HG02970 (cell line): ENCODE results near the gene UGT2A3.

Source experiments
- ATAC-seq: cut with Tn5 transposase; IDR thresholded peaks from one replicate; pipeline ENCODE4 v1.9.1; 2021; ENCODE audit warnings: mild to moderate bottlenecking, moderate library complexity, moderate number of reproducible peaks; ENCODE audit not compliant: unreplicated experiment, low FRiP score

UGT2A3 gene

DNA sequence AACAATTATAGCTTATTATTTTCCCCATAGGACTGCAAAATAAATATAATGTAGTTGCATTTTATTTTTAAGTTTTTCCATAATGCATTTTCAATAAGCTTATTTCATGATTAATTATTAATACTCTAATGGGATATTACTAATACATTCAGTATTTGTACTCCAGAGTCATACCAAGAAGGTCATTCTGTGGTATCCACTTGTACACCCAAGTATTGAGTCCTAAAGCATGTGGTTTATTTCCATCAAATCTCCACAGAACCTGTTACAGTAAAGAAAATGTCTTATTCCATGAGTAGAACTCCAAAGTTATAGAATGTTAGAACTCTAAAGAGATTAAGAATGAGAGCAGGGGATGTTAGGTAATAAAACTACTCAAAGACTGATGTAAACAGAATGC is 30.6 kb downstream of the UGT2A3 start:
- no peak for ATAC-seq

DNA sequence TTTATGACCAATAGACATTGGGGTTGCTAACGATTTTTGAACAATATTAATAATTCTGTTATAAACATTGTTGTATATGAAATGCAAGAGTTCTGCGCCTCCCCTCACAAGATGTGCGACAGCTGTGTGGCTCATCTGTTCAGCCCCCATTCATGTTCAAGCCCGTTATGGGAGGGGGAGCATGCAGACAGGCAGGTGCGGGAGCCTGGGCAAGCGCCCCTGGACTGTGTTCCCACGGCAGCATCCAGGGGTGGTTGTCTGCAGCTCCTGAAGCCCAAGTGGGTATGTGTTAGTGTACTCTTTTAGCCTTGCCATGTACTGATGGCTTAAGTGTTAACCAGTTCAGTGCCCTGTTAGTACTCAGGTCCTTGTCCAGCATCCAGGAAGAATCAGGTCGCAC is 34.6 kb downstream of the UGT2A3 start:
- ATAC-seq = no peak

DNA sequence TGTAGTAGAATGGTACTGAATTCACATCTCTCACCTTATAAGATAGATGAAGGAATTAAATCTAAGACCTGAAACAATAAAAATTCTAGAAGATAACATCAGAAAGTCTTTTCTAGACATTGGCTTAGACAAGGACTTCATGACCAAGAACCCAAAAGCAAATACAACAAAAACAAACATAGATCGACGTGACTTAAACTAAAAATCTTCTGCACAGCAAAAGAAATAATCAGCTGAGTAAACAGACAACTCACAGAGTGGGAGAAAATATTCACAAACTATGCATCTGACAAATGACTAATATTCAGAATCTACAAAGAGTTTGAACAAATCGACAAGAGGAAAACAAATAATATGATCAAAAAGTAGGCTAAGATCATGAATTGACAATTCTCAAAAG is 38.8 kb downstream of the UGT2A3 start:
- ATAC-seq = no peak

- no peak for ATAC-seq
Measured at GRCh38 chr4:68909385-68909784, 42.2 kb downstream of the UGT2A3 start.

GRCh38 chr4:68907788-68908700 is 43.6 kb downstream of the UGT2A3 start:
- no peak for ATAC-seq

GRCh38 chr4:68907245-68907644 is 44.4 kb downstream of the UGT2A3 start:
- ATAC-seq = no peak

DNA sequence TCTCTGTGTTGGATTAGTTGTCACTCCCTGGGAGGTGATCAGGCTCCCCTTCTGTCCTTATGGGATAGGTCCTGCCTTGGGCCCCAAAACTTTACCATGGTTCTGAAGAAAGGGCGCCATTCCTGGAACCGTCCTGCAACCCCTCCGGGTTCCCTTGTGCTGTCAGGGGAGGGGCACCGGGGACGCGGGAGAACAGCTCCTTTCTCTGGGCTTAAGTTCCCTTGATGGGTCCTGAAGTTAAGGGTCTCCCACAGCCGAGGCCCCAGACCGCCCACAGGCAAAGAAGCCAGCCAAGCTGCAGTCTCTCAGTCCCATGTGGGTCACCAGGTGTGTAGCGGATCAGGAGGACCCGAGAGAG is 44.8 kb downstream of the UGT2A3 start:
- ATAC-seq = no peak

GRCh38 chr4:68905939-68906779 is 45.4 kb downstream of the UGT2A3 start:
- ATAC-seq = no peak

DNA sequence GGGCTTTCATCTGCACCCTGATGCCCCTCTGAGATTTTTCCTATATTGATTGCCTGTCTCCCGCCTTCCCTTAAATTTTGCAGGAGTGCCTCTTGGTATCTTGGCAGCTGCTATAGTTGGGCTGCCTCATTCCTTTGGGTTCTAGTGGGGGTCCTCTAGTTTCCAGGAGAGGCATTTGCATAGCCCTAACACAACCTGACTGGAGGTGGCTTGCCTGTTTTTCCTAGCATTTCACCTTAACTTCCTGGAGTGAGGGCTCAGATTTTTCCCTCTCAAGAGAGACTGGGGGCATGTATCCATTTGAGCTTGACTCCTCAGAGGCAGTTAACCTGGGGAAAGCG is 46.0 kb downstream of the UGT2A3 start:
- no peak for ATAC-seq

DNA sequence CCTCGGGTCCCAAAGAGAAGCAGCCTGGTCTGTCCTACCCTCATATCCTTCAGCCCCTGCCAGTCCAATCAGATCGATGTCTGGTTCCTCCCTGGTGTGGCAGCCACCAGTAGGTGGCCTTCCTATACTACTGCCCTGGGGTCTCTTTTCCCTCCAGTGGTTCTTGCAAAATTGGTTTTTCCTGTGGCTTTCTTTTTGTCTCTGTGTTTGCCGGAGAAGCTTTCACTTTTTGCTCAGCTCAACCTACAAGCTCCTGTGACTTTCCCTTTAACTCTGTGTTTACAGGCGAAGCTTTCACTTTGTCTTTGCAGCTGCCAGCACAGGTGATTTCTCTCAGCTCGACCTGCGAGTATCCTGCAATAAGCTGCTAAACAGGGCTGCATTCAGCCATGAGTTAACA is 46.8 kb downstream of the UGT2A3 start:
- no peak for ATAC-seq

DNA sequence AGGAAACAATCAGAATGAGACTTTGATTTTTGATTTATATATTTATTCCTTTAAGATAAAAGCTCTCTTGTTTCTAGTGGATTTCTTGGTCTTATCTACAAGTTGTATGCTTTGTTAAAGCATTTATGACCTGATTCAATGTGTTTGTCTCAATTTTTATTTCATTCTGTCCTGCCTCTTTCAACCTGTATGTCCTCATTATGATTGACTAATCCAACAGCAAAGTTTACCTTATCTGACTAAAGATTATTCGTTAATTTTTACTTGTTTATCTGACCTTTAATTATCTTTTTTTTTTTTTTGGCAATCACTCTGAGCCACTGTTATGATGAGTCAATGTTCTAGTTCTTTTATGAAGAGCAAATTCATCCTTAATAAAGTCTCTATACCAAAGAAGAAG is 54.9 kb downstream of the UGT2A3 start:
- no peak for ATAC-seq

DNA sequence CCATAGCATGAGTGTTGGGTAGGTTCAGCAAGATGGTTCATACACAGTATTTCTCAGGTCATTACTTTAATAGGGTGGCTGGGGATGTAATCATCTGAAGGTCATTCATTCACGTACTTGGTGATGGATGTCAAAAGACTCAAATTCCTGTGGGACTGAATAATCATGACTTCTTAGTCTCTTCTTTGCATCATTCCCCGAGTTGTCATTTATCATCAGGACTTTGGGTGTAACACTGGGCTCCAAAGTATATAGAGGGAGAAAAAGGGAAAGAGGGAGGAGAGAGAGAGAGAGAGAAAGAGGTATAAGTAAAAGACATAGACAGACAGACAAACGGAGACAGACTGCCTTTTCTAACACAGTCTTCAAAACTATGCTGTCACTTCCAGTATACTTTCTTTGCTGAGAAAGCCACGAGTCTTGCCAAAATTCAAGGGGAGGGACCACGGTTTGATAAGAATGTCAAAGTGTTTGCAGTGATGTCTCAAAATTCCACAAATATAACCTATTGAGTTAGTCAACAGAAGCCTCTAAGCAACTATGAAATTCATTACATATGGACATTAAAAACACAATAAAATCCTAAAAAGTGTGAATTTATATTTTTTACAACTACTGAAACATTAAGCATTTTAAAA is 55.9 kb downstream of the UGT2A3 start:
- ATAC-seq = no peak

DNA sequence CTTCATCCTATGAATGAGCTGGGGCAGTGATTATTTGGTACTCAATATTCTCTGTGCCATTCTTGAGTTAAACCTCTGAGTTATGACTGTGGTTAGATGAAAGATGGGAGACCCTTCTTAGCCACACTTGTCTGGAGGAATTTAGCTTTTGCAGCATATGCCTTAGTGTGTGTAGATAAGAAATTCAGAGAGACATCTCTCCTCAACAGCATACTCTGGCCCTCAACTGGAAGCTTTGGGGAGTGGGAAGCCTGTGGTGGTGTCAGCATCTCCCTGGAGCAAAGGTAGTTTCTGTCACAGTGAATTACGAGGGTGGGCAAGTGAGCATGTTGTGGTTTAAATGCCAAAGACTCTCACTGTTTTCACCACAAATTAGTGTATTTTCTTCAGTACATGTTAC is 58.7 kb downstream of the UGT2A3 start:
- no peak for ATAC-seq

GRCh38 chr4:68891678-68892077 is 59.9 kb downstream of the UGT2A3 start:
- ATAC-seq = no peak

DNA sequence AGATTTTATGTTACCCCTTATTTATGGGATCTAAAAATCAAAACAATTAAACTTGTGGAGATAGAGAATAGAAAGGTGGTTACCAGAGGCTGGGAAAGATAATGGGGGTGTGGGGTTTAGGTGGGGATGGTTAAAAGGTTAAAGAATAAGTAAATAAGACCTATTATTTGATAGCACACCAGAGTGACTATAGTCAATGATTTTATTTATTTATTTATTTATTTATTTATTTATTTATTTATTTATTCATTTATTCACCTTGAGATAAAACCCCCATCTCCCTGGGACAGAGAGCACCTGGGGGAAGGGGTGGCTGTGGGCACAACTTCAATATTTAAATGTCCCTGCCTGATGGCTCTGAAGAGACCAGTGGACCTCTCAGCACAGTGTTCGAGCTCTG is 66.1 kb downstream of the UGT2A3 start:
- no peak for ATAC-seq

- ATAC-seq = no peak
Measured at GRCh38 chr4:68883870-68884269, 67.7 kb downstream of the UGT2A3 start.
